GM12864 (cell line): ENCODE measurements around the gene ATAD2B.

Experiments
- DNase-seq: peaks from one replicate; pipeline ENCODE4 v3.0.0-alpha.2; 2011; ENCODE audit warnings: low read depth
- H3K4me3 ChIP-seq: 2 replicates; pipeline ENCODE4 v1.5.1; 2011; ENCODE audit warnings: mild to moderate bottlenecking, low read depth, low read length, control low read depth
- CTCF ChIP-seq: IDR thresholded peaks from 2 replicates; pipeline ENCODE4 v1.5.1; 2011; ENCODE audit warnings: low read depth, mild to moderate bottlenecking, moderate library complexity, low read length, control low read depth, inconsistent platforms; ENCODE audit errors: missing control alignments

ATAD2B gene

GRCh38 chr2:23915327-23915726, 11.6 kb downstream of the ATAD2B start:
- no peak overlapping the region for H3K4me3 ChIP-seq
- no peak for DNase-seq
- TF ChIP-seq CTCF, result no peak

GRCh38 chr2:23912054-23912453, 14.9 kb downstream of the ATAD2B start:
- H3K4me3 ChIP-seq, result no peak overlapping the region
- no peak for TF ChIP-seq CTCF
- DNase-seq, result no peak

GRCh38 chr2:23905155-23905554, 21.8 kb downstream of the ATAD2B start:
- TF ChIP-seq CTCF, result no peak
- no peak overlapping the region for H3K4me3 ChIP-seq
- no peak for DNase-seq

GRCh38 chr2:23904692-23905091, 22.2 kb downstream of the ATAD2B start:
- no peak for TF ChIP-seq CTCF
- DNase-seq, result no peak
- H3K4me3 ChIP-seq, result no peak overlapping the region

GRCh38 chr2:23904215-23904614, 22.7 kb downstream of the ATAD2B start:
- no peak for DNase-seq
- no peak overlapping the region for H3K4me3 ChIP-seq
- TF ChIP-seq CTCF, result no peak

- H3K4me3 ChIP-seq, result no peak overlapping the region
- no peak for DNase-seq
- TF ChIP-seq CTCF, result no peak
Observed at GRCh38 chr2:23903034-23903433, 23.9 kb downstream of the ATAD2B start.

- TF ChIP-seq CTCF, result no peak
- DNase-seq, result no peak
- H3K4me3 ChIP-seq, result no peak overlapping the region
Observed at GRCh38 chr2:23901966-23902846, 24.7 kb downstream of the ATAD2B start.
